HepG2 (cell line): ENCODE data around the gene SYNGR4. TPM values are rescaled to one million over a fixed set of nuclear protein-coding genes. Genes with fewer than 3 reads are reported as not detected.

ENCODE experiments used
- ATAC-seq: fragments of 200-7000 bp; cut with Tn5 transposase; 3 replicates; pipeline ENCODE4 v1.9.1; 2020; ENCODE audit warnings: mild to moderate bottlenecking, moderate library complexity
- BruUV-seq: library from RNA; stranded (reverse); fragments of 400-500 nt; replicated peaks from 2 replicates; lab custom pipeline; 2021; lab: Mats Ljungman, UMichigan
- CTCF ChIA-PET: fragments of 300-600 bp; formaldehyde crosslinking; extraction: SDS; loops from one replicate; lab custom pipeline; 2021; ENCODE audit warnings: low total read pairs, inconsistent platforms, low intra/inter-chr PET ratio; lab: Yijun Ruan, JAX
- POLR2A ChIA-PET: fragments of 350-600 bp; sonication (Branson Sonifier 250); formaldehyde crosslinking; loops from one replicate; lab custom pipeline; 2020; ENCODE audit warnings: antibody characterized with exemption, inconsistent platforms; lab: Yijun Ruan, JAX
- DNase-seq: peaks from one replicate; pipeline ENCODE4 v3.0.0-alpha.2; 2015; ENCODE audit warnings: low spot score
- FAIRE-seq: peaks from 3 replicates; lab custom pipeline; 2011; peaks lifted over from hg19 to GRCh38; lab: Jason Lieb, UNC
- H2AFZ ChIP-seq: one replicate; pipeline ENCODE4 v1.6.1; 2011; ENCODE audit warnings: low read length, inconsistent platforms
- H3K27ac ChIP-seq: fragments of 300-600 bp; 3 replicates; pipeline ENCODE4 v1.8.0; 2011; ENCODE audit warnings: mixed run types, mild to moderate bottlenecking, mixed read lengths, low read length, inconsistent platforms; ENCODE audit not compliant: insufficient read depth; ENCODE audit errors: extremely low read length
- H3K27me3 ChIP-seq, 2 experiments: fragments of 200-600 bp in 1 of 2; 2 replicates in 1 of 2; 3 replicates in 1 of 2; pipeline versions ENCODE4 v1.6.0 to v1.8.0; 2011; ENCODE audit warnings: low read length in 2 of 2, mild to moderate bottlenecking in 2 of 2, moderate library complexity in 2 of 2, inconsistent platforms in 1 of 2; ENCODE audit not compliant: insufficient read depth in 2 of 2, control insufficient read depth in 1 of 2
- H3K36me3 ChIP-seq, 2 experiments: fragments of 200-600 bp in 1 of 2; replicated peaks in 1 of 2; 2 replicates in 1 of 2; 3 replicates in 1 of 2; pipeline versions ENCODE4 v1.5.1 to v1.8.0; 2011; ENCODE audit warnings: low read length in 2 of 2, inconsistent platforms in 1 of 2; ENCODE audit not compliant: insufficient read depth in 2 of 2, control insufficient read depth in 1 of 2
- H3K4me1 ChIP-seq: 2 replicates; pipeline ENCODE4 v1.5.1; 2012; ENCODE audit warnings: low read length, inconsistent platforms; ENCODE audit not compliant: insufficient read depth
- H3K4me2 ChIP-seq: 2 replicates; pipeline ENCODE4 v1.6.0; 2011; ENCODE audit warnings: low read depth, low read length, inconsistent platforms
- H3K4me3 ChIP-seq, 3 experiments: fragments of 200-600 bp in 1 of 3; sonication (generic), shearing (Covaris generic) in 1 of 3; replicated peaks in 1 of 3; 2 replicates each; pipeline ENCODE4 v1.5.1; 2011 to 2016; ENCODE audit warnings: low read length in 3 of 3, inconsistent platforms in 2 of 3, low read depth in 2 of 3, mild to moderate bottlenecking in 2 of 3, control low read depth in 1 of 3, mixed read lengths in 1 of 3; ENCODE audit not compliant: insufficient read depth in 1 of 3
- H3K79me2 ChIP-seq: one replicate; pipeline ENCODE4 v1.6.1; 2011; ENCODE audit warnings: low read length, inconsistent platforms; ENCODE audit not compliant: insufficient read depth
- H3K9ac ChIP-seq: 2 replicates; pipeline ENCODE4 v1.6.0; 2011; ENCODE audit warnings: mild to moderate bottlenecking, low read depth, low read length, inconsistent platforms; ENCODE audit not compliant: insufficient read depth
- H3K9me3 ChIP-seq: 2 replicates; pipeline ENCODE4 v1.5.1; 2012; ENCODE audit warnings: mild to moderate bottlenecking, low read length
- H4K20me1 ChIP-seq: 2 replicates; pipeline ENCODE4 v1.6.0; 2011; ENCODE audit warnings: inconsistent platforms, mild to moderate bottlenecking, low read length, moderate library complexity; ENCODE audit not compliant: insufficient read depth
- CHCHD3 ChIP-seq: sonication (generic); formaldehyde crosslinking; IDR thresholded peaks from 2 replicates; pipeline ENCODE4 v1.8.0; 2022; ENCODE audit warnings: mild to moderate bottlenecking, missing genetic modification reagents, moderate library complexity
- CTCF ChIP-seq: sonication (generic); formaldehyde crosslinking; IDR thresholded peaks from 2 replicates; pipeline ENCODE4 v1.5.0; 2020; ENCODE audit warnings: mild to moderate bottlenecking, missing genetic modification reagents, moderate library complexity
- HNF4A ChIP-seq: sonication (generic); formaldehyde crosslinking; IDR thresholded peaks from 2 replicates; pipeline ENCODE4 v1.4.0; 2020; ENCODE audit warnings: missing genetic modification reagents
- HOXA5 ChIP-seq: sonication (generic); formaldehyde crosslinking; IDR thresholded peaks from 2 replicates; pipeline ENCODE4 v1.4.0; 2020; ENCODE audit warnings: missing genetic modification reagents
- MATR3 ChIP-seq: sonication (generic); formaldehyde crosslinking; IDR thresholded peaks from 2 replicates; pipeline ENCODE4 v1.4.0; 2020; ENCODE audit warnings: missing genetic modification reagents
- NONO ChIP-seq, 2 experiments: fragments of 450-650 bp in 1 of 2; sonication (generic) in 1 of 2; formaldehyde crosslinking in 1 of 2; IDR thresholded peaks in 1 of 2; conservative IDR thresholded peaks in 1 of 2; 2 replicates each; pipeline versions ENCODE4 v1.6.1 to v1.8.0; 2017 to 2022; ENCODE audit warnings: mild to moderate bottlenecking in 1 of 2, missing genetic modification reagents in 1 of 2, moderate library complexity in 1 of 2
- PATZ1 ChIP-seq: sonication (generic); formaldehyde crosslinking; IDR thresholded peaks from 2 replicates; pipeline ENCODE4 v1.4.0; 2020; ENCODE audit warnings: missing genetic modification reagents
- REST ChIP-seq, 2 experiments: IDR thresholded peaks; 2 replicates each; pipeline ENCODE4 v1.6.1; 2011 to 2012; ENCODE audit warnings: low read length in 2 of 2, borderline replicate concordance in 1 of 2, low read depth in 1 of 2, mild to moderate bottlenecking in 1 of 2, moderate library complexity in 1 of 2
- SAP130 ChIP-seq: IDR thresholded peaks from 2 replicates; pipeline ENCODE4 v1.6.1; 2016; ENCODE audit warnings: low read depth
- STAG1 ChIP-seq: sonication (generic); formaldehyde crosslinking; IDR thresholded peaks from 2 replicates; pipeline ENCODE4 v1.4.0; 2020; ENCODE audit warnings: missing genetic modification reagents
- TBX2 ChIP-seq: sonication (generic); formaldehyde crosslinking; IDR thresholded peaks from 2 replicates; pipeline ENCODE4 v1.5.0; 2020; ENCODE audit warnings: missing genetic modification reagents, mild to moderate bottlenecking, borderline replicate concordance
- ZMAT3 ChIP-seq: sonication (generic); formaldehyde crosslinking; conservative IDR thresholded peaks from 2 replicates; pipeline ENCODE4 v1.7.0; 2021; ENCODE audit warnings: missing genetic modification reagents
- ZNF253 ChIP-seq: sonication (generic); formaldehyde crosslinking; IDR thresholded peaks from 2 replicates; pipeline ENCODE4 v1.8.0; 2022; ENCODE audit warnings: mild to moderate bottlenecking, missing genetic modification reagents, borderline replicate concordance
- ZNF430 ChIP-seq: sonication (generic); formaldehyde crosslinking; IDR thresholded peaks from 2 replicates; pipeline ENCODE4 v1.9.0; 2021; ENCODE audit warnings: mild to moderate bottlenecking, missing genetic modification reagents
- ZNF558 ChIP-seq: sonication (generic); formaldehyde crosslinking; IDR thresholded peaks from 2 replicates; pipeline ENCODE4 v1.9.0; 2022; ENCODE audit warnings: mild to moderate bottlenecking, missing genetic modification reagents, borderline replicate concordance
- WGBS: methylation state at CpG from one replicate; pipeline ENCODE4 v1.1.6; 2017; ENCODE audit warnings: low lambda C conversion rate; 5-methylcytosine and 5-hydroxymethylcytosine counted together
- in situ Hi-C: cut with HindIII; loops from 2 replicates; pipeline ENCODE4 v1.10.0; 2017; ENCODE audit warnings: low pct_unique_long_range_greater_than_20kb; ENCODE audit not compliant: extremely low pct_ligation_motif_present
- intact Hi-C: fragments of 100-400 bp; cut with micrococcal nuclease; formaldehyde crosslinking; loops from one replicate; pipeline ENCODE4 v1.10.0; 2022; ENCODE audit not compliant: unreplicated experiment
- polyA plus RNA-seq, 8 experiments: library from polyadenylated mRNA; depleted of rRNA in 3 of 8; stranded (reverse) in 7 of 8; unstranded in 1 of 8; fragments of >200 nt; fragmentation: Illumina TruSeq in 4 of 8; extraction: Trizol in 4 of 8; gene quantifications; 2 replicates each; pipeline versions ENCODE4 v1.2.1 to v1.2.3, GENCODE V29; 2011 to 2016; ENCODE audit warnings: low read depth in 4 of 8, missing spikeins in 1 of 8, mixed read lengths in 1 of 8; ENCODE audit not compliant: insufficient read depth in 1 of 8
- total RNA-seq, 5 experiments: library from RNA; depleted of rRNA; stranded (reverse); fragments of >200 nt; fragmentation: Illumina TruSeq; extraction: Trizol; gene quantifications; 2 replicates each; pipeline ENCODE4 v1.2.3, GENCODE V29; 2016; ENCODE audit warnings: low read depth in 1 of 5

SYNGR4 gene
- total and polyA plus RNA-seq, 2 of the 13 experiments (the other 11 are each of a cell fraction or from before 2014, with no cell fraction given) = not detected

- TF ChIP-seq ZNF558 (CRISPR knock-in tag) (no peak), REST (IDR thresholded peaks at IDR 0.05; ENCODE audit: borderline replicate concordance in 1 of 2, low read depth in 1 of 2, low read length in 2 of 2) (peak; percentile 18 to 77), ZNF253 (CRISPR knock-in tag) (no peak)
Measured at GRCh38 chr19:48417421-48417820, 53.3 kb downstream of the SYNGR4 start (continued).

GRCh38 chr19:48418317-48419064 lies 54.3 kb downstream of the SYNGR4 start:
- POLR2A ChIA-PET = interaction anchor here (1.1 kb wide), 2 partner anchors 27 kb away, joined by 3 read pairs; partner anchors contain the start of gene KDELR1
- DNase-seq = no peak
- peak; percentile 21 for ATAC-seq
- Histone ChIP-seq H3K27me3 (no peaks in the 10 kb centered on the region; a peak in 1 of 5 replicates), H3K27ac (no peak overlapping the region), H3K36me3 (no peaks in the 10 kb centered on the region), H3K9ac (no peak overlapping the region), H3K4me2 (peak overlapping the region; percentile 32; the same call in 1 of the 2 replicates), H3K4me3 (no peak overlapping the region; a peak in 1 of 6 replicates), H2AFZ (no peak overlapping the region), H4K20me1 (no peaks in the 10 kb centered on the region), H3K4me1 (peaks cover 42% of the 10 kb centered on the region), H3K79me2 (no peaks in the 10 kb centered on the region), H3K9me3 (no peaks in the 10 kb centered on the region)
- BruUV-seq = no TSS peak
- 46% methylated on average over 6 of the region's 6 CpGs for WGBS
- in situ Hi-C loops (no loop called here), intact Hi-C loops (no loop called here)
- CTCF ChIA-PET = no interaction called here
- no peak for FAIRE-seq
- 0 out of 2 replicates have a peak, but pooled peaks have one; percentile 11 for TF ChIP-seq STAG1 (CRISPR knock-in tag)
- no peak for TF ChIP-seq CHCHD3 (CRISPR knock-in tag)
- TF ChIP-seq PATZ1 = peak; percentile 47
- TF ChIP-seq TBX2 (CRISPR knock-in tag) = no peak
- no peak for TF ChIP-seq HOXA5 (CRISPR knock-in tag)
- TF ChIP-seq ZNF430 = no peak
- no peak for TF ChIP-seq NONO (IDR thresholded peaks at IDR 0.05)
- no peak for TF ChIP-seq NONO (CRISPR knock-in tag; conservative IDR thresholded peaks at IDR 0.05)
- no peak for TF ChIP-seq HNF4A (CRISPR knock-in tag)
- TF ChIP-seq MATR3 (CRISPR knock-in tag) = no peak
- no peak for TF ChIP-seq CTCF (CRISPR knock-in tag)
- no peak for TF ChIP-seq SAP130
- no peak for TF ChIP-seq ZMAT3 (CRISPR knock-in tag)
